HG03135 (cell line): Measurements from ENCODE around the gene COL4A1.

Experiments
- ATAC-seq: cut with Tn5 transposase; IDR thresholded peaks from one replicate; pipeline ENCODE4 v1.9.1; 2021; ENCODE audit warnings: mild to moderate bottlenecking, moderate library complexity; ENCODE audit not compliant: unreplicated experiment

COL4A1 gene

DNA sequence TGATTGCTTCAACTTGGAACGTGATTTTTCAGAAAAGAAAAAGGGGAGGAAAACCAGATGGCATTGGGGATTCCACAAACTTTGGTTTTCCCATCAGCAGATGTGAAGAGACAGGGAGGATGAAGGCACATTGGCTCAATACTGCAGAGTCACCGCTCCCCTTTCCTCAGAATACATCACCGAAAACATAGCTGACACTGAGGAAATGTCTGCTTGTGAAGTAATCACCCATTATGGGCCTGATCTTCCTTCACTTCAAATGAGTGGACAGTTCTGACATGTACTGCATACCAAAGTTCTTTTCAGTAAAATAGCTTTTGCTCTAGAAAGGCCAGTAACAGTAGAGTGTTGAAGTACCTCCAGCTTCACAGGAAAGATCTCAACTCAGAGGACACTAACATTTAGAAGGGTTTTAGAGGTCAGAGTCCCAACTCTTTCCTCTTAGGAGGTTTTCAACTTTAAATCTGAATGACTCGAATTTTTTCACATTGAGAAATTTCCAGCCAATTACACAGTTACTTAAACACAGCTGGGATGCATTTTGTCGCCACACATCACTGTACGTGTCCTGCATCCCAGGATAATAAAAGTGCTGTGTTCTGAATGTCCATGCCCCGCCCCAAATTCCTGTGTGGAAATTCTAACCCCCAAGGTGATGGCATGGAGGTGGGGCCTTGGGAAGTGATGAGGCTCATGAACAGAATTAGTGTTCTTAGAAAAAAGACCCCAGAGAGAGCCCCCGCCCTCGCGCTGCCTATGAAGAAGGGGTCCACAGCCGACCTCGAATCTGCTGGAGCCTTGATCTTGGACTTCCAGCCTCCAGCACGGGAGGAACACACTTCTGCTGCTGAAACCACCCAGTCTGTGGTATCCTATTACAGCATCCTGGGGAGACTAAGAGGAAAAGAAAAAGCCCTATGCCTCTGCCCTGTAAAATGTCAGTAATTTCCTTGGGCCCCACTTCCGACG, 77.7 kb downstream of the COL4A1 start:
- no peak for ATAC-seq

DNA sequence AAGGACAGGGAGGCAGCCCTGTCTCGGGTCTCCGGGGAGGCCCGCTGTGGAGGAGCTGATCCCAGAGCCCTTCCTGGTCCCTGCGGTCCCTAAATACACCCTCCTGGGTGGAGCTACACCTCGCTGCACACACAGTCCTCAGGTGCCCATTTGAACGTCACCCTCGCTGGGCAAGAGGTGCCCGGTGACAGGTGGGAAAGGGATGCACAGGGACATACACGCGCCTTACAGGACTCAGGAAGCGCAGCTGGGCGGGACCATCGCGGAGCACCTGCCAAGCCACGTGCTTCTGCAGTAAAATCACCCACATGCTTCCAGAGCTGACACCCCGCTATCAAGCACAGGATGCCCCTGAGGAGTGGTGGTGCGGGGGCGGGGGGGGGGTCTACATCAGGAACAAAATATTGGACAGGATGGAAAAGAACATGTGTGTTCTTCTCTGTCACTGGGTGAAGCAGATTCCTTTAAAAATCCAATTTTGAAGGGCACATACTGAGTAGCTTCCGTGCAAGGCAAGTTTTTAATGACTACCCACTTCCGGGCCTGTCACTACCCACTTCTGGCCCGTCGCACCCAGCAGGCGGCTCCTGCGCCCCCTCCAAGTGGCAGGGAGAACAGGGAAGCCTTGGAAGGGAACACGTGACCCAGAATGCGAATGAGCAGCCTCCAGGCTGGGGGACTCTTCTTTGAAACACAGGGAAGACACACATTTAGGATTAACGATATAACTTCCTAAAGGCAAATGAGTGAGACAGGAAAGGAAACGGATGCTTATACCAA, 78.9 kb downstream of the COL4A1 start:
- ATAC-seq: no peak

DNA sequence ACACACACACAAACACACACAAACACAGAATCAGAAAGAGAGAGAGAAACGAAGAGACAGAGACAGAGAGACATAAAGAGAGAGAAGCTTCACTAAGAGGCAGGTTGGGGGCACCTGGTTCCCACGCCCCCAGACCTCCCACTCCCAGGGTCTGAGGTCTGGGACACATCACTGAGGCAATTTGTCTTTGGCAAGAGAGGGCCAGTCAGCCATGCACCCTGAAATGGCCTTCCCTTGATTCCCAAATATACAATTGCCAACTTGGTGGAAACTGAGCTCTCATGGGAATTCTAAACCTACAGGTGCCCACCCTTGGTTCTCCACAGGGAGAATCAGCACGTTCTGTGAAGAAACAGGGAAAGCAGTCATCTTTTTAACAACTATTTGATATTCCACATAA, 79.5 kb downstream of the COL4A1 start:
- ATAC-seq: no peak

DNA sequence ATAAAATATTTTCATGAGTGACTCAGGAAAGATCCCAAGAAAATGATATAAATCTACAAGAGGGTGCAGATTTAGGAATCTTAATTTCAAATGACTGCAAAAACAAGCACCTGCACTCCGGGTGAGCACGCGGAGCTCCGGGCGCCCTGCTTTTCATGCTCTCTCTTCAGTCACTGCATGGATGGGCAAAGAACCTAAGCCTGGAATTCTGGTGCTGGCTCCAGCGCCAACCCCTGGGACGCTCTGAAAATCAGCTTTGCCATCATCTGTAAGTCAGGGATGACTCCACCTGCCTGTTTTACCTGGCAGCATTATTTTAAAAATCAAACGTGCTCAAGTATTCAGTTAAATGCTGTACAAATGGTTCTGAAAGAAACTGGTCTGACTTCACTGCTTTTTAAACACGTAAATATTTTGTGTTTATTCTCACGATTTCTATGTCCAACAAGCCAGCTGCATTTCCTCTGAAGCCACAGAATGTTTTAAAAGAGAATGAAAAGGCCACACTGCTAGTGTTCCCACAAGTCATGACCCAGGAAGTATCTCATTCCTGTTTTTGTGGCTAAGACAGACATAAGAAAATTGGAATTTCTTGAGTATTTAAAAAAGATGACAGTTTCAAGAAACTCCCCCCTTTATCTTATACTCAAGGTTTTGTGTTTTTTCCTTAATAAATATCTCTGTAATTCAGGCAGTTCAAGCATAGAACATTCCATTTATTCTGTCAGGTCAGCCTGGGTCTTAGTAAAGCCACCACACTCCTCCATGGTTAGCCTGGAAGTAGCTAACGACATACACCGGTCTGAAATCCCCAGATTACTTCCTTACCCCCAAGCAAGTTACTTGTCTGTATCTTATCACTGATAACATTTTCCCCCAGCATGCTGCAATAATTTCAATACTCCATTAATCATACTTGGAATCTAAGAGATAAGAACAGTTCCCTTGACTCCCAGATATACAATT, 81.1 kb downstream of the COL4A1 start:
- ATAC-seq: no peak

DNA sequence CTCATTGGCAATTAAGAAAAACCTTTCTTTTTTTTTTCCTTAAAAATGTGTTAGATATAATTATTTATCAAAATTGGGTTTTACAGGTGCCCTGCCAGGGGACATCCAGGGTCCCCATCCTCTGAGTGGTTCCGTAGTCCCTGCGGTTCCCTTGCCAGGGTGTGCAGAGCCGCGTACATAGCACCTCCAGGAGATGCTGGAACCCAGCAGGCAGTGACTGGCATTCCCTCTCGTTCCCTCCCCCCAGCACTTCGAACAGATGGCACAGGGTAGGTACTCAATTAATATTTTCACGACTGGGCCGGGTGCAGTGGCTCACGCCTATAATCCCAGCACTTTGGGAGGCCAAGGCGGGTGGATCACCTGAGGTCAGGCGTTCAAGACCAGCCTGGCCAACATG, 82.0 kb downstream of the COL4A1 start:
- ATAC-seq: no peak

DNA sequence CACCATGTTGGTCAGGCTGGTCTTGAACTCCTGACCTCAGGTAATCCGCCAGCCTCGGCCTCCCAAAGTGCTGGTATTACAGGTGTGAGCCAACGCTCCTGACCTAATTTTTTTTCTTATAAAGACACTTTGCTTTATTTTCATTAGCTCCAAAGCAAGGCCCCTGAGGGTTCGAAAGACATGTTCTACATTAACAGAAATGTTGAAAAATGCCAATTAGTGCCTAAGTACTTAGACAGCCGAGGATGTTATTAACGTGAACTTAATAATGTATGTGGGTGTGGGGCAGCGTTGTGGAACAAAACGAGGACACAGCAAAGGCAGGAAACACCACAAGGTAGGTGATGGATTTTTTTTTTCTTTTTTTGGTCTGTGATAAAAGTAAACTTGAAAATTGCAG, 82.4 kb downstream of the COL4A1 start:
- no peak for ATAC-seq

DNA sequence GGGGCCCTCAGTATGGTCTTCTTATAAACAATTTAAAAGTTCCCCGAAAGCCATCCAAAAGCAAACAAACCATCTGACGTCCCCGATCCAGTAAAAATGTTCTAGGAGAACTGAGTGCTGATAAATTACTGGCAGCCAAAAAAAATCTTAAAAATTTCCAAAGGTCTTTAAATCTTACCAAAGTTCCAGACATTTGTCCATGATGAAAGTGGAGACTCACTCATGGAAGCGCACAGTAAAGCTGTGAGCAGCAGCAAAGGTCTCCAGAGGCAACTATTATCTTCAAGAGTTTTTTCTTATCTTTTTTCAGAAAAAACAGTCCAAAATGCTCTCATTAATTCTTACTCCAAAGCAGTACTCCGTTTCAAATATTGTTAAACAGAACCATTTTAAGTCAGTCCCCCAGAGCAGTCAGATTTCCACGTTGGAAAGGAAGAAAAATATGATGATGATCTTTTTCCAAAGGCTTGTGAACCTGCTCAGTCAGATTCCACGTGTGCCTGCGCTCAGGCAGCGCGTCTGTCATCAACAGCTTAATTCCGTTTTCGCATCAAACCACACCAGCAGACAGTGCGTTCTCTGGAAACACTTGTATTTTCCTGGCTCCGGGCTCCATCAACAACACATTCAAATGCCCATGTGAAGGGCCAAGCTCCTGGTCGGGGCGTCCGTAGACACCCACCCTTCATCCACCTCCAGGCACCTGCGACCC, 85.4 kb downstream of the COL4A1 start:
- no peak for ATAC-seq

DNA sequence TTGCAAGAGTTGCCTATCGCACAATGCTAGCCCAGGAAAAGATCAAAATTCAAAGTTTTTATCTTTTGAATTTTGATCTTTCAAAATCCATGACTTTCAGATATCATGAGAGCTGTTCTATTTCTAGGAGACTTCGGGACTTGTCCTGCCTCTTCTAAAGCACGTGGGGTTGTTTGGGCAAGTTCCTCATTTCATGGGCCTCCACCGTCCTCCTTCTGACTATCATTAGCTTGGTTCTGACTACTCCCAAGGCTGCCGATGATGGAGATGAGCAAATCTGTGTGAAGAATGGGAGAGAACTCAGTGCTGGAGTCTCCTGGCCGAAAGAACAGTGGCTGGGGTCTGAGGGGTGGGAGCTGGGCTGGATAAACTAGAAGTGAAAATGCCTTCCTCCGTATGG, 86.5 kb downstream of the COL4A1 start:
- no peak for ATAC-seq

DNA sequence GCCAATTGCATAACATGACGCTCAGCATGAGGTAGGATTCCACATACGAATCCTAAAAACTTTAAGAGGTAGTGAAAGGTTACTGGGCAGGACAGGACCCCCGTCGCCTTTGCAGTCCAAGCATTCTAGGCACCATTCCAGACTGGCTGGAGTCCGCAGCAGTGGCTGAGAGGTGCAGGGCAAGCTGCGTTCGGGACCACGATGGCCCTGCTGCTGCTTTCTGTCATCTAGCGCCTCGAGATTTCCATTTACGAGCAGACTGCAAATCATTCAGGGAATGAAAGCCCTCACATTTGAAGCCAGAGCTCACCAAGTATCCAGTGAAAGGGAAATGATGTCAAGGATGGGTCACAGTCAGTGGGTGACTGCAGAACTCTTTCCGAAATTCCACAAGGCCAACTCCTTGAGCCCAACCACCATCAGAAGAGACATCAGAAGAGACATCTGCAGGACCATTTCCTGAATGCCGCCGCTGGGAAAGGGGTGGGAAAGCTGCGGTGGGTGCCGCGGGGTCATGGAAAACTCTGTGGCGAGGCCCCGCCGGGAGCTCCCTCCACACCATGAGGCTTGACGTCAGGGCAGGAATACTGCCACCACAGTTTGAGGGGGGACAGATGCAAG, 88.3 kb downstream of the COL4A1 start:
- no peak for ATAC-seq

DNA sequence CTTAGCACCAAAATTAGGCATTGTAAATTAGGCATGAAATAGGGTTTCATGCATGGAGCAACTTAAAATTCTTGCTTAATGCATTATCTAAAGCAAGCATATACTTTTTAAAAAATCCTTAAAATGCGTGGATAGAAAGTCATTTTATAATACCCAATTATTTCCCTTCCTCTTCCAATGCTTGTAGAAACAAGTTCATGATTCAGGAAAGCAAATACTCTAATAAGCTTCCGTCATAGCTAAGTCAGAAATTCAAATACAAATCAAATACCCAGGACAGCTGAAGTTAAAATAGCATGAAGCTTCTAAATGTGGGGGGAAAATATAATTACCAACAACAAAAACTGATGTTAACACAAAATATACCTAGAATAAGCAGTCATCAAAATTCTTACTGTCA, 89.1 kb downstream of the COL4A1 start:
- no peak for ATAC-seq

DNA sequence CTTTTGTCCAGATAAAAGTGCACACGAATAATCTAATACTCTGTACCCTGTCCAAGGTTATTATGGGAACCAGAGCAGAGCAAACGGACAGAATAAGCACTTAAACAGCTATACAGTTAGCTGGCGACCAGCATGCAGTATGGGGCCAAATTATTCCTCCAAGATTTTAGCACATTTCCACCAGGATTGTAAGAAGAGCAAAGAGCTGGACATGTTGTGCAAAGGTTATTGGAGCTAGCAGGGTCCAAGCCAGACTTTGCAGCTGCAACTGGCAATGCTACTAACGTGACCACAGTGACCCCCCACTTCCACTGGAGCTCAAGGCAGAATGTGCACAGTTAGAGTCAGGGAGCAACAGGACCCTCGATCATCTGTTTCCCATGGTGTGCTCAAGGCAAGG, 89.9 kb downstream of the COL4A1 start:
- no peak for ATAC-seq

DNA sequence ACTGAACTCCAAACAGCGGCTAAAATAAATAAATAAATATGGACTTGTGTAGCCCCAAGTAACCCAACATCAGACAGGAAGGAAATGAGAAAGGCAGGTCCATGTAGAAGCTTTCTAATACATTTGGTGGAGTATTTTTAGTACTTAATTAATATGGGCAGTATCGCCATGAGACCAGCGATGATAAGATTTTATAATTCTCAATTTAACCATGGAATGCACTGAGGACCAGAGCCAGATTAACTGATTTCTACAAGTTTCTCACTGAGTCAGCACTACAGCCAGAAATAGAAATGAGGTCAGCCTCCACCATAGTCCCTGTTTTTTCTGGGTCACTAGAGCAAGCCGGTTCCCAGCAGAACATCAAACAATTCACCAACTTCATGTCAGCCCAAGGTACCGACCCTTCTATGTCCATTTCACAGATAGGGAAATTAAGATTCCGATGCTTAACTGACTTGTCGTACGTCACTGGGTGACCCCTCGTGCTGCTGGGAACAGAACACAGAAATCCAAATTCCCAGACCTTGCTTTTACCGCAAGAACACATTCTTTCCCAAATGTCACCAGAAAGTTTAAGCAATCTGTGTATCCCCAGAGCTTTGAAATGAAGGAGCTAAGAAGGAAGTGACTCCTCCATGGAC, 90.4 kb downstream of the COL4A1 start:
- ATAC-seq: no peak

DNA sequence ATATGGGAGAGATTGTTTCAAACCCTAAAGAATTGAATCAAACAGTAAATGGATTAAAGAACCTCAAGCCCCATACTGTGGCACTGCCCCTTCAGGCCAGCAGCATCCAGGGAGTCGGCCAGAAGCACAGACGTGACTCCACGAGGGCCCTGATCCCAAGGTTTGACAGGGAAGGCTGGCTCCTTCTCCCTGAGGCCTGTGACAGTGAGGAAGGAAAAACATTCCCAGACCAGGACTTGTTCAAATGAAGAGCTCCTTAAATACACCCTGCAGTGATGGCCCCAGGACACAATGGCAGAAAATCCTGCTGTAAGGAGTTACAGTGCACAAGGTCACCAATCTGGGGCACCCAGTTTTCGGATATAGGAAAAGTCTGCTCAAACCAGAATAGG, 91.0 kb downstream of the COL4A1 start:
- no peak for ATAC-seq

DNA sequence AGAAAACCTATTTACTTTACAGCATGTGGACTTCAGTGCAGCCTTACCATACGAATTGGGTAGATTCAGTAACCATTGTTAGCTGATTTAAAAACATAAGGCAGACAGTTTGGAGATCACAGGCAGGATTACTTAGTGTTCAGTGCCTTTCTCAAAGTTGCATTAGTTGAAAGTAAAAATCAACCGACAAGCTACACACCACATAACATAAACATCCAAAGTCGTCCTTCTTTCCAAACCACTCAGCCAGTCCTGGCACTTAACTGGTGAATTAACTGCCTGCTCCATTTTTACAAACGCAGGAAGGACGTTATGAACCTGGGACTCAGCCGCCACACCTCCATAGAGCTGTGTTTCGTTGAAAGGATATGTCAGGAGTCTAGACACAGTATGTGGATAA, 91.4 kb downstream of the COL4A1 start:
- ATAC-seq: no peak

DNA sequence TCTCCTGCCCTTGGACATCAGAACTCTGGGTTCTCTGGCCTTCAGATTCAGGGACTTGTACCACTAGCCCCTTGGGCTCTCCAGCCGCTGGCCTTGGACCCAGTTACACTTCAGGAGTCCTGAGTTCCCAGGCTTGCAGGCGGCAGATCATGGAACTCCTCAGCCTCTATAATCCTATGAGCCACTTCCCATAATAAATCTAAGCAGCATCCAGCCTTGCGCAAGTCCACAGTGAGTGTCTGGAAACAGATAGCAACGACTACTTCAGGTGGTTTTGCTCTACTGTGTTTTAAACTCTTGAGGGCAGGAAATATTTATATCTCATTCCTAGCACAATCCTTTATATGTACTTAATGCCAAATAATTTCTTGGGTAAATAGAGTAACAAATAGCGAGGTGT, 92.3 kb downstream of the COL4A1 start:
- no peak for ATAC-seq

DNA sequence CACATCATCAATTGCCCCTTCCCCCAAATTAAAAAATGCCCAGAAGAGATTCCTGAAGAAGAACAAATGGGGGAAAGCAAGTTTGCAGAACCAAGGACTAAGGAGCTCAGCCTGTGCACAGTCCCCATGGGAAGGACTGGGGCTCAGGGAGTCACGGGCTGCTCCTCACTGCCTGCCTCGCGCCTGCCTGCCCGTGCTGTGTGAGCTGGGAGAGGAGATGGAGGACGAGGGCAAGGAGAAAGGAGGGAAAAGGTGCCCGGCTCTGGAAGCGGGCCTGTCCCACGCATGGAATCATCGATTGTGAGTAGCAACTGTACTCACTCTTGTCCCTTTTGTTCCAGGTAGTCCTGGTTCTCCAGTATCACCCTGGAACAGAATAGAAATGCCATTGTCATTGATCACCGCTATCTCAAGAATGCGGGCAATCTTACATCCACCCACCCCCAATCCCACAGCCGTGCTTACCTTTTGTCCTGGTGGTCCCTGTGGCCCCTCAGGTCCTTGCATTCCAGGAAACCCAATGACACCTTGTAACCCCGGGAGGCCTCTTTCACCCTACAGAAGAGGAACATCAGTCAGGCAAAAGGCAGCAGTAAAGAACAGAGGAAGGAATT, 93.4 kb downstream of the COL4A1 start:
- no peak for ATAC-seq

DNA sequence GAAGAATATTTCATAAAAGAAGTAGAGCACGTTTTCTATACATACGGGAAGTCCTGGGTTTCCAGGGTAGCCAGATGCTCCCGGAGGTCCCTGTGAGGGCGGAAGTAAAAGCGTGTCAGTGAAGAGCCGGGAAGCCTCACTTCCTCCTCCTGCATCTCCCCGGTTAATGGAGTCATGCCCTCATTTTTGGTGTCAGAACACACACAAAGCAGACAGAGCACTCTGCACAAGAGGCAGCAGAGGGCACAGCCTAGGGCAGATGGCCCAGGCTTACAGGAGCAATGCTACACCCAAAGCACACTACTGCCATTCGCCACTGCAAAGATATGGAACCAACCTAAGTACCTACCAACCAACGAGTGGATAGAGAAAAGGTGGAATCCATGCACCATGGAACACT, 94.4 kb downstream of the COL4A1 start:
- ATAC-seq: no peak

DNA sequence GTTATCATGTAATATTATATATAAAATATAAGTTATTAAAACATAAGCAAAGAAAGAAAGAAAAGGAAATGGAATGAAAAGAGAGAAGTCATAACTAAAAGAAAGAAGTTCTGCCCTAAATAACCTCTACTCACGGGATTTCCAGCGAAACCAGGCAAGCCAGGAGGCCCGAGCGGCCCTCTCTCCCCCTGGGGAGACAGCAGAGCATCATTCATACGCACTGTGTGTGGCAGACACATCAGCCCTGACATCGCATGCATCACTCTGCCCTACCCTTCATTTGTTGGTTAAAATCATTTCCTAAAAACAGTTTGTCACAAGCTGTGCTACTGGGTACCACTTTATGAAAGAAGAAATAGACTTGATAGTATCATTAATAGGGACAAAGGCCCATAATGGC, 95.2 kb downstream of the COL4A1 start:
- ATAC-seq: no peak

DNA sequence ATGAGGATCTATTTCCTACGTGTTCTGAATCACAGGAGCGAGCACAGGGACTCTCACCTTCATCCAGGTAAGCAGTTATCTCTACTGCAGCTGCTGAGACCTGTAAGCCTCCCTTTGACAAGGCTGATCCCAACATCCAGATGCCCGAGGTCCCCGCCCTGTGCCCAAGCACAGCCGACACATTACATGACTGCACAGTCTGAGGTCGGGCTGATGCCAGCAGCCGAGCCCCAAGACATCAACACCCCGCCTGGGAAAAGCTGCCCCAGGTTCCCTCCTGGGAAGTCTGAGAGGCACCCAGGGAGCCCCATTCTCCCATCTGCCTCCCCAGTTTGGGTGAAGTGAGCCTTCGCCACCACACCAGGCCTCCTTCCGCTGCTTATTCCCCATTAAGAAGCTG, 95.9 kb downstream of the COL4A1 start:
- ATAC-seq: no peak
